Renal cortical epithelial cell (primary cell): ENCODE data around the gene NACAD. TPM values are rescaled to one million over a fixed set of nuclear protein-coding genes. Genes with fewer than 3 reads are reported as not detected.

Experiments
- DNase-seq: peaks from one replicate; pipeline ENCODE4 v3.0.0-alpha.2; 2011; ENCODE audit warnings: low read depth
- total RNA-seq: library from RNA; depleted of rRNA; stranded (reverse); fragments of >200 nt; gene quantifications from 2 replicates; pipeline ENCODE4 v1.2.3, GENCODE V29; 2014

NACAD gene
- total RNA-seq, 1 donor from 2014 or later = 7.4 TPM

DNA sequence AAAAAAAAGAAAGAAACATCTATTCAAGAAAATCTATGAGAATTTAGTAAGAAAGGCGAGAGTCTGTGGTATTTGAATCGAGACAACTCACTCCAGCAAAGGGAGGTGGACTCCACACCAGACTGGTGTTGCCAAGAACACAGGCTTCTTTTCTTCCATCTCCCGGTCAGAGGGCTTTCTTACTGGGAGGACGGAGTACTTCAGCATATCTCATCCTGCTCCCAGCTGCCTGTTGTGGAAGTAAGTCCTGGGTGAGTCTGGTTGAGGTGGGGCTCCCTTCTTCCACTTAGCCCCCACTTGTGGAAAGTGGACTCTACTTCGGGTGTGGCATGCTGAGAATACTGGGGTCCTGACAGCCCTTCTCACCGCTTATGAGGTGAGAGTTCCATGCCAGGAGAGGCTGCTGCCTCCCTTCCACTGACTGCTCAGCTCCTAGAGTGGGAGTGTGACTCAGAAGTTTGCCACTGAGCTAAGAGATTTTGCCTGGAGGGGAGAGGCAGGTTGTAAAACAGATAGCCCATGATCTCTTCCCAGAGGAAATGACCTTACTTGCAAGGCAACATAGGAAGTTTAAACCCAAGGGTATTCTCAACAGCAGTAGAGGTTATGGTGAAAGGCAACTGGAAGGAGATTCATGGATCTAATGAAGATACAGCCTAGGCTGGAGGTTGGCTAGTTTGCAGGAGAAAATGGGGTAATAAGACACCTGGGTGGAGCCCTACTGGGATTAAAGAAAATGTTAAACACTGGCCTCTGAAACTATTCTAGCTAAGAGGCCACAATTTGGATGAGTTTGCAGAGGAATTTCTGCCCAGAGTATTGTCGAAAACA is 3.5 kb upstream of the NACAD start:
- peak; percentile 47 for DNase-seq

DNA sequence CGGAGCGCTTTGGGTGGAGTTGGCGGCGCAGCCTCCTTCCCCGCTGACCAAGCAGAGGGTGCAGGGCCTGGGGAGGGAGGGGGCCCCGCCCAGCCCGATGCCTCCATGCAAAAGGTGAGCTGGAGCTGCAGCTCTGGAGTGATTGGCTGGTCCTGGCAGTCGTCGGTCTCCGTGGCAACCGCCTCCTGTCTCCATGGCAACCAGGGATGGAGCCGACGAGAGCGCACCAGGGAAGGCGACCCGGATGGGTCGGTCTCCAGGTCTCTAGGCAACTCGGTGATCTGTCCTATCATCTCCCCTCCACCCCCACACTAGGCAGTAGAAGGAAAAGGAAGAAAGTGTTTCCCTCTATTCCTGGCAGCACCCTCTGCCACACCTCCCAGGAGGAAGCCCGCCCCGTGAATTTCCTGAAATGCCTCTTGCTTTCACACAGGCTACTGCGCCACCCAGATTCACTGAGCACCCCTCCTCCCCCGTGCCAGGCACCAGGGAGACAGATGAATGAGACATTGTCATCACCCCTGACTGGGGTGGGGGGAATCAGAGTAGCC is 647 bp upstream of the NACAD start:
- peak; percentile 11 for DNase-seq

DNA sequence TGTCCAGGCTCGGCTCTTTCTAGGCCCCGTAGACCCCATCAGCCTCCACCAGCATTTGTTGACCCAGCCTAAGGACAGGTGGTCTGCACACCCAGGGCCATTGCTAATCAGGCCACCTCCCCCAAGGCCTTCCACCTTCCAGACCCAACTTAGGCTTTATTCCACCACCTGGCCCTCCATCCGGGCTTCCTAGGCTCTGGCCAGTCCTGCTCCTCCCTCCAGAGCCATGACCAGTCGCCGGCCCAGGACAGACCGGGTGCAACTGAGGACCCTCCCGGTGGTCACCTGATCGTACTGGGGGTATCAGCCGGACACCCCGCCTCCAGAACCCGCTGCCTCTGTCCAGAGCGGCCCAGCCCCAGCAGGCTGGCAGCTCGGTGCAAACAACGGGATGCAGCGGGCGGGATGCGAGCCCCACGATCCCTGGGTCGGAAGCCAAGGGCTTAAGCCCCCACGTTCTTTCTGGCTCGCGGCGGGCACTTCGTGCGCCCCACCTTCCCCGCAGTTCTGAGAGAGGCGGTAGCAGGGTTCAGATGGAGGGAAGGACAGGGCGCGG is 545 bp downstream of the NACAD start:
- no peak for DNase-seq

- no peak for DNase-seq
Measured at GRCh38 chr7:45087301-45088145, 1.2 kb downstream of the NACAD start.

- no peak for DNase-seq
Measured at GRCh38 chr7:45086331-45087065, 2.3 kb downstream of the NACAD start.

DNA sequence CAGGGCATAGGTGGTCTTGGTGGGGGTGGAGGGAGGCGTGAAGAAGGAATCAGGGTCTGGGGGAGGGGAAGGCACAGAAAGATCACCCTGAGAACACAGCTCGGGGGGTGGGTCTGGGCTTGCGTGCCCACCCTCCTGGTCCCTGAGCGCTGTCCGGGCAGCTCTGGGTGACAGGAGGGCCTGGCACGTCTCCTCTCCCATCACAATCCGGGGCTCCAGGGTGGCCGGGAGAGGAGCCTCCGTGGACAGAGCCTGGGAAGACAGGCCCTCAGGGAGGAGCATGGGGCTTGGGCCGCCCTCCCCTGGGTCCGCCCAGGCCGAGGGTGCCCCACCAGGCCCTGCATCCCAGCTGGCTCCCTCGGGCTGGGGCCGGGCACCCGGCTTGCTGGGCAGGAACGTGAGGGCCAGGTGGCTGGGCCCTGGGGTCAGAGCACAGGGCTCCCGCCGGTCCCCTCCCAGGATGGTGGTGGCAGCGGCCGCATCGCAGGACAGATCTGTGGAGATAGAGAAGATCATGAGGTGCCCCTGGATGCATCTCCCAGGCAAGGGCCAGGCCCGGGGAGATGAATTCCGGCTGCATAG is 3.1 kb downstream of the NACAD start:
- no peak for DNase-seq

GRCh38 chr7:45084901-45085618 is 3.7 kb downstream of the NACAD start:
- no peak for DNase-seq

GRCh38 chr7:45084336-45084735 is 4.4 kb downstream of the NACAD start:
- no peak for DNase-seq

DNA sequence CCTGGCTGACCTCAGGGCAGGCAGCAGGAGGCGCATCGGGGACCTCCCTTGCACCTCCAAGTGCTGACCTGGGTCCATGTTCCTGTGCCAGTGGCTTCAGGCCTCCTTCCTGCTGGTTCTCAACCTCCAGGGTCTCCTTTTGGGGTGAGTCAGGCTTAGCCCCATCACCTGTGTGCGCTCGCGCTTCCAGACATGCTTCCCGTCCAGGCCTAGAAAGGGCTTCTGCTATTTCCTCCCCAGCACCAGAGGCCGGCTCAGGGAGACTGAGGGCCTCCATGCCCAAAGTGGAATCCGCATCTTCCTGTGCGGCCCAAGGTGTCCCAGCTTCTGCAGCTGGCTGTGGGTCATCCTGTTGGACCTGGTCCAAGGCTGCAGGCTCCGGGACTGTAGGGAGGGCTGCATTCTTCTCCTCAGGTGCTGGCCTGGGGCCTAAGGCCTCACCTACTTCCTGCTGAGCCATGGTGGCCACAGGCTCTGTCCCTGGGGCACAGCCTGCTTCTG is 5.9 kb downstream of the NACAD start:
- no peak for DNase-seq

DNA sequence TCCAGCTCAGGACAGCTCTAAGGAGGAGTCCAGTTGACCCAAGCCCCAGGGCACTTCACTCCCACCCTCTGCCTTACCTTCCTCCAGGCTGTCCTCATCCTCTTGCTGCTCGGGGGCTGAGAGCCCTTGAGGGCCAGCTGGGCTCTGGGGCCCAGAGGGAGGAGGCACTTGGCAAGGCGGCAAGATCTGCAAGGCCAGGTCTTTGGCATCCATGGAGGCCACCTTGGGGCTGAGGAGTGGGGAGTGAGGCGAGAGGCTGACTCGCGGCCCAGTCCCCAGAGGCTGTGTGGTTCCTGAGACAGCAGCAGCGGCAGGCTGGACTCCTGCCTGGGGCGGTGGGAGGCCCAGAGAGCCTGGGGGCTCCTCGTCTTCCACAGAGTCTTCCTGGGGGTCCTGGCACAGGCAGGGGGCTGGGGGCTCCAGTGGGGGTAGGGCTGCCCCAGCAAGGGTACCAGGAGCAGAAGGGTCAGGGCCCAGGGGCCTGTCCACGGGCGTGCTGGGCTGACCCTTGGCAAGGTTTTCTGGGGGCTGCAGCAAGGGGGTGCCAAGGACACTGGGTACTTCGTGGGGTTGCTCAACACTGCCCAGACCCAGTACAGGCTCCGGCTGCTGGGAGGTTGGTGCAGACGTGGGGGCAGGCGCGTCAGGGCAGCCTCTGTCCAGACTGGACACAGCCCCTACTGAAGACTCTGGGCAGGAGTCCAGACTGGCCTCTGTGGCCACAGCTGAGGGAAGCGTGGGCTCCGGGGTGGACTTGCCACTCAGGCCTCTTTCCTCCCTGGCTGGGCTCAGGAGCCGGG is 6.5 kb downstream of the NACAD start:
- no peak for DNase-seq

- DNase-seq = no peak
Measured at GRCh38 chr7:45081670-45081974, 7.1 kb downstream of the NACAD start.

- no peak for DNase-seq
Measured at GRCh38 chr7:45080958-45081669, 7.7 kb downstream of the NACAD start.

- DNase-seq = no peak
Measured at GRCh38 chr7:45080265-45080957, 8.4 kb downstream of the NACAD start.

- no peak for DNase-seq
Measured at GRCh38 chr7:45078125-45078681, 10.6 kb downstream of the NACAD start.

DNA sequence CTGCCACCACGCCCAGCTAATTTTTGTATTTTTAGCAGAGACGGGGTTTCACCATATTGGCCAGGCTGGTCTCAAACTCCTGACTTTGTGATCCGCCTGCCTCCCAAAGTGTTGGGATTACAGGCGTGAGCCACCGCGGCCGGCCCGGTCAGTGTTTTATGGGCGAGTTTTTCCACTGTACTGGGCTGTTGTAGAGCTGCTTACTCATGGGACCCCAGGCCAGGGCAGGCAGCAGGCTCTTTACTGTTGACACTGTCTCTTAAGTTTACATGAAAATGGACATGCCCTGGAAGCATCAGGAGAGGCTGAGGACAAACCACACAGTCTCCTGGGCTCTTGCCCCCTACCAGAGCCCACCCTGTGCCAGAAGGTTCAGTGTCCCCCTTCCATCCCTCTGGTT is 11.2 kb downstream of the NACAD start:
- no peak for DNase-seq

- DNase-seq = no peak
Measured at GRCh38 chr7:45076946-45077345, 11.8 kb downstream of the NACAD start.

DNA sequence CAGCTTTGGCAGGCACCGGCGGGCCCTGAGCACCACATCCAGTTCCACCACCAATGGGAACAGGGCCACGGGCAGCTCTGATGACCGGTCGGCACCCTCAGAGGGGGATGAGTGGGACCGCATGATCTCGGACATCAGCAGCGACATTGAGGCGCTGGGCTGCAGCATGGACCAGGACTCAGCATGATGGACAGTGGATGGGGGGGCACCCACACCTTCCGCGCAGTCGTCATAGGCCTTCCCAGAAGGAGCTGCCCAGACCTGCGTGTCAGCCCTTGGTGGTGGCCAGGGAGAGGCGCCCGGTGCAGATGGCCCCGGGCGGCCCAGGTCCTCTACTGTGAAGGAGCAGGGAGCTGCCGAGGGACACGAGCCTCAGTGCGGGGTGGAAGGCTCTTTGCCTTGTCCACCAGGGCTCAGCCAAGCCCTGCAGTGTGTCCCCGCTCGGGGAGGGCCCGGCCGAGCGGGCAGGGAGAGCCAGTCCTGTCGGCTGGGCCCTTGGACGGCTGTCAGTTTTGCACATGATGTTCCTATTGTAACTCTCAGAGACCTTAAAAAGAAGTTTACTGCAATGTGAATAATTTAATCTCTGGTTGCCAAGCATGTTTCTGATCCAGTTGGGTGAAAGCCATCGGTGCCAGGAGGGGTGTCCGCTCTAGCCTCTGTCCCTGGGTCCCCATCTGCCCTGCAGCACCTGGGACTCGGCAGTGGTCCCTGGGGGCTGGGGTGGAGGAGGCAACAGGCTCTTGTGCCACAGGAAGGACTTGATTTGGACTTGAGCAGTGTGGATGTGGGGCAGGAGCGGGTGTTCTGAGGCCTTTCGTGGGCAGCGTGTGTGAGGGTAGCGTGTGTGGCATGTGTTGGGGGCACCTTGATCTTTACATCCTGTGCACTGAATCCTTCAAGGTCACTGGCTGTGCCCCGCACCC is 12.6 kb downstream of the NACAD start:
- no peak for DNase-seq
